Trophoblast cell (in vitro differentiated cells and primary cell): ENCODE measurements around the gene APEX1.

Experiments used
- DNase-seq, 2 donors: peaks; one replicate each; pipeline ENCODE4 v3.0.0-alpha.2; 2016
- H2AFZ ChIP-seq: 2 replicates; pipeline ENCODE4 v1.6.1; 2013; ENCODE audit warnings: low read length, moderate library complexity, mild to moderate bottlenecking; ENCODE audit not compliant: insufficient read depth, poor library complexity
- H2AK5ac ChIP-seq: 2 replicates; pipeline ENCODE4 v1.6.1; 2013; ENCODE audit warnings: mild to moderate bottlenecking, low read length
- H2BK120ac ChIP-seq: 2 replicates; pipeline ENCODE4 v1.6.1; 2013; ENCODE audit warnings: low read length, mild to moderate bottlenecking, moderate library complexity; ENCODE audit not compliant: insufficient read depth, poor library complexity
- H2BK12ac ChIP-seq: 2 replicates; pipeline ENCODE4 v1.6.1; 2013; ENCODE audit warnings: mild to moderate bottlenecking, low read length, moderate library complexity
- H2BK5ac ChIP-seq: 2 replicates; pipeline ENCODE4 v1.6.1; 2013; ENCODE audit warnings: low read length, low read depth, moderate library complexity, mild to moderate bottlenecking; ENCODE audit not compliant: poor library complexity
- H3K14ac ChIP-seq: 2 replicates; pipeline ENCODE4 v1.6.1; 2013; ENCODE audit warnings: mild to moderate bottlenecking, low read length
- H3K18ac ChIP-seq: 2 replicates; pipeline ENCODE4 v1.6.1; 2013; ENCODE audit warnings: mild to moderate bottlenecking, low read length
- H3K23ac ChIP-seq: 2 replicates; pipeline ENCODE4 v1.6.1; 2013; ENCODE audit warnings: low read length
- H3K27ac ChIP-seq: 2 replicates; pipeline ENCODE4 v1.5.1; 2013; ENCODE audit warnings: low read depth, mild to moderate bottlenecking, inconsistent platforms, low read length, moderate library complexity
- H3K27me3 ChIP-seq: 2 replicates; pipeline ENCODE4 v1.6.1; 2013; ENCODE audit warnings: inconsistent platforms, mild to moderate bottlenecking, low read length, moderate library complexity; ENCODE audit not compliant: insufficient read depth
- H3K36me3 ChIP-seq, 2 experiments: 1 replicate in 1 of 2; 2 replicates in 1 of 2; pipeline ENCODE4 v1.6.1; 2013; ENCODE audit warnings: low read length in 2 of 2, mild to moderate bottlenecking in 2 of 2, moderate library complexity in 1 of 2; ENCODE audit not compliant: insufficient read depth in 2 of 2, control insufficient read depth in 1 of 2
- H3K4ac ChIP-seq: 2 replicates; pipeline ENCODE4 v1.6.1; 2013; ENCODE audit warnings: low read depth, mild to moderate bottlenecking, low read length, moderate library complexity
- H3K4me1 ChIP-seq, 2 experiments: 1 replicate in 1 of 2; 2 replicates in 1 of 2; pipeline ENCODE4 v1.6.1; 2013; ENCODE audit warnings: low read length in 2 of 2, mild to moderate bottlenecking in 2 of 2, moderate library complexity in 1 of 2; ENCODE audit not compliant: insufficient read depth in 2 of 2, control insufficient read depth in 1 of 2
- H3K4me2 ChIP-seq: 2 replicates; pipeline ENCODE4 v1.6.1; 2013; ENCODE audit warnings: inconsistent platforms, mild to moderate bottlenecking, low read length, moderate library complexity
- H3K4me3 ChIP-seq: 2 replicates; pipeline ENCODE4 v1.5.1; 2013; ENCODE audit warnings: mild to moderate bottlenecking, low read depth, low read length, inconsistent platforms
- H3K79me1 ChIP-seq: one replicate; pipeline ENCODE4 v1.6.1; 2013; ENCODE audit warnings: low read length
- H3K79me2 ChIP-seq: 2 replicates; pipeline ENCODE4 v1.6.1; 2013; ENCODE audit warnings: low read length, mild to moderate bottlenecking; ENCODE audit not compliant: control insufficient read depth, insufficient read depth, poor library complexity
- H3K9ac ChIP-seq: 2 replicates; pipeline ENCODE4 v1.6.1; 2013; ENCODE audit warnings: mild to moderate bottlenecking, low read length
- H3K9me3 ChIP-seq: 2 replicates; pipeline ENCODE4 v1.6.1; 2013; ENCODE audit warnings: low read depth, mild to moderate bottlenecking, control low read depth, inconsistent platforms, low read length; ENCODE audit not compliant: insufficient read depth
- H4K12ac ChIP-seq: 2 replicates; pipeline ENCODE4 v1.6.1; 2013; ENCODE audit warnings: low read depth, mild to moderate bottlenecking, low read length, moderate library complexity
- H4K8ac ChIP-seq: 2 replicates; pipeline ENCODE4 v1.6.1; 2013; ENCODE audit warnings: low read depth, mild to moderate bottlenecking, low read length, moderate library complexity
- H4K91ac ChIP-seq: one replicate; pipeline ENCODE4 v1.6.1; 2013; ENCODE audit warnings: low read depth, mild to moderate bottlenecking, low read length, moderate library complexity
- WGBS: extraction: QIAGEN DNeasy Blood & Tissue Kit; methylation state at CpG from one replicate; pipeline ENCODE4 v1.1.7; 2013; ENCODE audit warnings: missing lambda C conversion rate; ENCODE audit not compliant: insufficient read length, insufficient coverage; ENCODE audit errors: extremely low coverage; 5-methylcytosine and 5-hydroxymethylcytosine counted together

The APEX1 gene

DNA sequence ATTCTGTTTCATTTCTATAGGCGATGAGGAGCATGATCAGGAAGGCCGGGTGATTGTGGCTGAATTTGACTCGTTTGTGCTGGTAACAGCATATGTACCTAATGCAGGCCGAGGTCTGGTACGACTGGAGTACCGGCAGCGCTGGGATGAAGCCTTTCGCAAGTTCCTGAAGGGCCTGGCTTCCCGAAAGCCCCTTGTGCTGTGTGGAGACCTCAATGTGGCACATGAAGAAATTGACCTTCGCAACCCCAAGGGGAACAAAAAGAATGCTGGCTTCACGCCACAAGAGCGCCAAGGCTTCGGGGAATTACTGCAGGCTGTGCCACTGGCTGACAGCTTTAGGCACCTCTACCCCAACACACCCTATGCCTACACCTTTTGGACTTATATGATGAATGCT is 1.9 kb downstream of the APEX1 start:
- no peak overlapping the region for H2BK5ac ChIP-seq
- H2AK5ac ChIP-seq: no peak overlapping the region
- no peak overlapping the region for H3K14ac ChIP-seq
- H3K4me3 ChIP-seq: peak overlapping the region; percentile 47
- H4K12ac ChIP-seq: no peak overlapping the region
- H2BK120ac ChIP-seq: no peak overlapping the region
- H3K4me2 ChIP-seq: no peak overlapping the region
- no CpG with 5 or more reads among the region's 13 CpGs for WGBS
- no peak overlapping the region for H3K27ac ChIP-seq
- H4K91ac ChIP-seq: no peak overlapping the region
- no peaks in the 10 kb centered on the region for H3K27me3 ChIP-seq
- H3K79me2 ChIP-seq: peaks cover 17% of the 10 kb centered on the region
- H3K9me3 ChIP-seq: no peaks in the 10 kb centered on the region
- H3K4ac ChIP-seq: peak overlapping the region; percentile 4
- H3K4me1 ChIP-seq: peaks cover 8 to 10% of the 10 kb centered on the region in 2 experiments
- no peak for DNase-seq
- H3K9ac ChIP-seq: no peak overlapping the region
- no peak overlapping the region for H2AFZ ChIP-seq
- no peak overlapping the region for H2BK12ac ChIP-seq
- peaks cover 24 to 31% of the 10 kb centered on the region in 2 experiments for H3K36me3 ChIP-seq
- H3K18ac ChIP-seq: no peak overlapping the region
- no peak overlapping the region for H4K8ac ChIP-seq
- no peak overlapping the region for H3K23ac ChIP-seq
- peaks cover 15% of the 10 kb centered on the region for H3K79me1 ChIP-seq

DNA sequence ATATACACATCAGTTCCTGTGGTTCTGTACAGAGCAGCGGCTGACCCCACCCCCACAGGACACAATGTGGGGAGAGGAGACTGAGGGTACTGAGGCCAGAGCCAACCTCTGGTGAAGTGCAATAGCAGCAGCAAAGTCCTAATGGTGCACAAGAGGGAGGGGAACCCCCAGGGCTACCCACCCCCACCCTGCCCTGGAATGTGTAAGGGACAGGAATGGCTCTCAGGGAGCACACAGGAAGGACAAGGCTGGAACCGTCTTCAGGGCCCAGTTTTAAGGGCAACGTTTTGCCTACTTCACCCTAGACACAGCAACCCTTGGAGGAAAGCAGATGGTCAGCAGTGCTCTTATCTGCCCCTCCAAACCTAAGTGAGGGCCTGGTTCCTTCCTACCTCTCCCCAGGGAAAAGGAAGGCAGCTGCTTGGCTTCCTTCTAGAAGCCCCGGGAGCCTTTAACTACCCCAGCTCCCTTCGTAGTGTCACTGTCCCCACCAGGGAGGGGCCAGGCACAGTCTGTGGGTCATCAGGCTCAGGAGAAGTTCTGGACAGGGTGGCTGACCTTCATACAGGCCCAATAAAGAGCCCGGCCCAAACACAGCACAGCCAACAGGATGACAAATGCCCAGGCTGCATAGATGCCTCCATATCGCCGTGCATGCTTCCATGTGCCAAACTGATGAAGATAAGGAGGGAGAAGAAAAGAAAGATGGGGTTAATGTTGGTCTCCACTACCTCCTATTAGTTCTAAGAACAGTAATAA is 3.2 kb downstream of the APEX1 start:
- Histone ChIP-seq H2BK120ac (no peak overlapping the region), H3K79me1 (peaks cover 15% of the 10 kb centered on the region), H3K27me3 (no peaks in the 10 kb centered on the region), H2AK5ac (no peak overlapping the region), H2BK12ac (no peak overlapping the region), H3K4me3 (no peak overlapping the region), H2BK5ac (no peak overlapping the region), H3K36me3 (peaks cover 21 to 27% of the 10 kb centered on the region in 2 experiments), H3K14ac (no peak overlapping the region), H3K9me3 (no peaks in the 10 kb centered on the region), H3K4ac (no peak overlapping the region), H3K9ac (no peak overlapping the region), H2AFZ (no peak overlapping the region), H4K91ac (no peak overlapping the region), H4K8ac (peak overlapping the region; percentile 2), H3K4me2 (no peak overlapping the region), H3K23ac (no peak overlapping the region), H3K27ac (peak overlapping the region; percentile 11), H3K18ac (no peak overlapping the region), H3K4me1 (peaks cover 8 to 10% of the 10 kb centered on the region in 2 experiments), H3K79me2 (peaks cover 17% of the 10 kb centered on the region), H4K12ac (no peak overlapping the region)
- WGBS: no CpG with 5 or more reads among the region's 8 CpGs
- DNase-seq: no peak

DNA sequence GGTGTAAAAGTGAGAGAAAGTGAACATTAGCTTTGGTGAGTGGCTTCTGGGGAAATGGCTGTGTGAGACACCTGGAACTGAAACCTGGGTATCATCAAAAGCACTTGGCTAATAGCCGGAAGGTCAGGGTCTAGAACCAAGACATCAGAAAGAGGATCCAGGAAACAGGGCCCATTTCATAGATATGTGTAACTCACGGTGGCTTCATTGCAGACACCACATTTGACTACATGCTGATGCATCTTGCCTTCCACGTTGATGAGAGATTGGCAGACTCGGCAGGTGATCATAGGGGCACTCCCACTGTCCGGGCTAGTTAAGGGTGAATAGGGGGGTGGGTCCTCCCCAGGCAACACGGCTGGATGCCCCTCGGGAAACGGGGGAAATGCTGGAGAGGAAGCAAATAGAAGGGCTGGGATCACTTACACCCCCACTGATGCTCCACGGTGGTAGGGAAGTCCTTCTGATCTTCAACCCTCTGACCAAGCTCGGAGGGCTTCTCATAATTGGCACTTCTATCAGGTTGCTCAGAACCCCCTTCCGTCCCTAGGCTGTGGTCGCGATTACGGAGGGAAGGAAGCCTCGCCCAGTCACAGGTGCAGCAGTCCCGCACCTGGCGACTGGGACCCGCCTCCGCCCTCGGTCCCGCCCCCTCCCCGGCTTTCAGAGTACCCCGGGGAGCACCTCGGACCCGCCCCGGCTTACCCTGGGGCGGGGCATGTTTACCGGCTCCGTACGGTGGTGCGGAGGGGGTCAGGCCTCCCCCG is 5.6 kb downstream of the APEX1 start:
- Histone ChIP-seq H3K27ac (peak overlapping the region; percentile 79), H3K4me2 (peak overlapping the region; percentile 80), H3K36me3 (peaks cover 21 to 27% of the 10 kb centered on the region in 2 experiments), H3K23ac (no peak overlapping the region), H4K91ac (peak overlapping the region; percentile 96), H3K14ac (peak overlapping the region; percentile 97), H4K8ac (peak overlapping the region; percentile 97), H3K27me3 (no peaks in the 10 kb centered on the region), H3K79me1 (peaks cover 3% of the 10 kb centered on the region), H3K4me3 (peak overlapping the region; percentile 95), H3K18ac (peak overlapping the region; percentile 91), H3K4ac (peak overlapping the region; percentile 97), H2AFZ (peak overlapping the region; percentile 92), H4K12ac (peak overlapping the region; percentile 87), H2BK12ac (peak overlapping the region; percentile 23), H3K4me1 (peaks cover 4 to 10% of the 10 kb centered on the region in 2 experiments), H3K9ac (peak overlapping the region; percentile 81), H2BK5ac (peak overlapping the region; percentile 78), H3K79me2 (peaks cover 10% of the 10 kb centered on the region), H2AK5ac (peak overlapping the region; percentile 74), H3K9me3 (no peaks in the 10 kb centered on the region), H2BK120ac (peak overlapping the region; percentile 54)
- DNase-seq: peak; percentile 16 to 27
- no CpG with 5 or more reads among the region's 32 CpGs for WGBS

DNA sequence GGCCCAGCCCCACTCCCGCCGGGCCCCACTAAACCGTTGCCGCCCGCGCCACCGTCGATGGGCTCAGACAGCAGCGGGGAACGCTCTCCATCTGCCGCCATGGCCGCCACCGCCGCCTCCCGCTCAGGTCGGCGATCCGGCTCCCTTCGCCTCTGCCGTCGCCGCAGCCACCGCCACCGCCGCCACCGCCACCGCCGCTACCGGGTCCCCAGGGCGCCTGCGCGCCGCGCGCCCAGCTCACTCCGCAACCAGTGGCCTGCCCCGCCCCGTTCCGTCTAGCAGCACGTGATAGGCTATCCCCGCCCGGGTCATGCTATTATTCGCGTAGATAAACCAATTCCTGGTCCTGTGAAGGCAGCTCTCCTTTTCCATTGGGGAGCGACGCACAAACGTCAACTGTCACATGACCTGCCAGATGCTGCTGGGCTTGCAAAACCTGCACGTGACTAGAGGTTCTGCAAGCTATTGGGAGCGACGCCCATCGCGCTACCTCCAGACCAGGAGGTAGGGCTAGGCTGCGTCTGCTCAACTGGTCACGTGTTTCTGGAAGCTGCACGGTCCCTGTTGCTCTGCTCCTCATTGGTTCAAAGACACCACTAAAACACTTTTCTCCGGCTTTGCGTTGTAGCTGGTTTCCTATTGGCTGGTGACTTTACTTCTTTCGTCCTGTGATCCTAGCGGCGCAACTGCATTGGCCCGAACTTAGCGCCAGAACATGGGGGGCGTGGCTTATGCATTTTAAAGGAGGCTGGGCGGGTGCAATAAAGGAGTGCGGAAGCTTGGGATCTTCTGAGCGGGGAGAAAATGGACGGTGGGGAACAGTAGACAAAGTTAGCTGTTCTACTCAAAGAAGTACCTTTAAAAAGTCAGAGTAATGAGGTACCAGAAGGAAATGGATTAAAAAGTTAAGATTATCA is 6.5 kb downstream of the APEX1 start, which contains the start of gene PIP4P1:
Gene PIP4P1 (minus strand): TSS at position 210 of the 917 bp plus-strand sequence. CDS start 109 bp downstream, at position 101.
- peak within 1 kb of the TSS; percentile 78 for H2BK5ac ChIP-seq
- peak; percentile 100 for DNase-seq
- H3K36me3 ChIP-seq: peaks cover 21 to 27% of the 10 kb centered on the region in 2 experiments
- peak within 1 kb of the TSS; percentile 95 for H3K4me3 ChIP-seq
- H3K79me2 ChIP-seq: peaks cover 7% of the 10 kb centered on the region
- peak within 1 kb of the TSS; percentile 92 for H2AFZ ChIP-seq
- H2BK120ac ChIP-seq: peak within 1 kb of the TSS; percentile 54
- no peaks in the 10 kb centered on the region for H3K27me3 ChIP-seq
- peaks cover 3% of the 10 kb centered on the region for H3K79me1 ChIP-seq
- H2BK12ac ChIP-seq: peak within 1 kb of the TSS; percentile 23
- H3K4me1 ChIP-seq: peaks cover 4 to 10% of the 10 kb centered on the region in 2 experiments
- no peaks in the 10 kb centered on the region for H3K9me3 ChIP-seq
- H3K23ac ChIP-seq: no peak within 1 kb of the TSS
- H4K8ac ChIP-seq: peak within 1 kb of the TSS; percentile 97
- peak within 1 kb of the TSS; percentile 80 for H3K4me2 ChIP-seq
- H3K27ac ChIP-seq: peak within 1 kb of the TSS; percentile 79
- H3K18ac ChIP-seq: peak within 1 kb of the TSS; percentile 91
- peak within 1 kb of the TSS; percentile 81 for H3K9ac ChIP-seq
- no CpG with 5 or more reads among the region's 67 CpGs for WGBS
- peak within 1 kb of the TSS; percentile 97 for H3K4ac ChIP-seq
- peak within 1 kb of the TSS; percentile 96 for H4K91ac ChIP-seq
- peak within 1 kb of the TSS; percentile 74 for H2AK5ac ChIP-seq
- peak within 1 kb of the TSS; percentile 87 for H4K12ac ChIP-seq
- H3K14ac ChIP-seq: peak within 1 kb of the TSS; percentile 97
